ENCODE data around the gene CHD6. TPM values are rescaled to one million over a fixed set of nuclear protein-coding genes. Genes with fewer than 3 reads are reported as not detected.
A peak's percentile ranks its signal among the peaks of the same experiment; 100 is the strongest.

CHD6 gene
- total and polyA plus RNA-seq, 2 of the 13 experiments (the other 11 are each of a cell fraction or from before 2014, with no cell fraction given), result 14.4 to 52.0 TPM

- in situ Hi-C loops (cut with HindIII; ENCODE audit: extremely low pct_ligation_motif_present, low pct_unique_long_range_greater_than_20kb) (no loop called here), intact Hi-C loops (cut with micrococcal nuclease; ENCODE audit: unreplicated experiment) (no loop called here)
- H2AFZ ChIP-seq (ENCODE audit: low read length), result no peak overlapping the region
- no peaks in the 10 kb centered on the region for H3K79me2 ChIP-seq (ENCODE audit: insufficient read depth, low read length)
- H4K20me1 ChIP-seq (ENCODE audit: insufficient read depth, low read length), result no peaks in the 10 kb centered on the region
- no peak overlapping the region for H3K27ac ChIP-seq (ENCODE audit: extremely low read length, insufficient read depth, low read length)
- FAIRE-seq (no peak), DNase-seq (ENCODE audit: low spot score) (no peak), ATAC-seq (no peak)
- H3K4me3 ChIP-seq (replicated peaks in 1 of 3; ENCODE audit: insufficient read depth in 1 of 3, low read depth in 2 of 3, low read length in 3 of 3), result no peak overlapping the region
- H3K36me3 ChIP-seq (replicated peaks in 1 of 2; ENCODE audit: control insufficient read depth in 1 of 2, insufficient read depth in 2 of 2, low read length in 2 of 2), result peaks cover 9 to 54% of the 10 kb centered on the region in 2 experiments
- POLR2A ChIA-PET, result no interaction called here
- no peaks in the 10 kb centered on the region for H3K27me3 ChIP-seq (ENCODE audit: control insufficient read depth in 1 of 2, insufficient read depth in 2 of 2, low read length in 2 of 2)
- CTCF ChIA-PET (ENCODE audit: low intra/inter-chr PET ratio, low total read pairs), result no interaction called here
- no peak overlapping the region for H3K9ac ChIP-seq (ENCODE audit: insufficient read depth, low read depth, low read length)
- no peak overlapping the region for H3K4me2 ChIP-seq (ENCODE audit: low read depth, low read length)
- BruUV-seq (replicated peaks), result no TSS peak
- peaks cover 8% of the 10 kb centered on the region for H3K4me1 ChIP-seq (ENCODE audit: insufficient read depth, low read length)
- TF ChIP-seq RXRA (CRISPR knock-in tag; IDR thresholded peaks at IDR 0.05), result no peak
- TF ChIP-seq HES4 (CRISPR knock-in tag; IDR thresholded peaks at IDR 0.05; ENCODE audit: borderline replicate concordance), result no peak
- TF ChIP-seq RBM22 (optimal IDR thresholded peaks at IDR 0.05; ENCODE audit: low read length), result peak; percentile 44
- H3K9me3 ChIP-seq (ENCODE audit: low read length), result no peaks in the 10 kb centered on the region
These were observed 142.2 kb downstream of the CHD6 start for GRCh38 chr20:41476013-41476441.

- Histone ChIP-seq H3K27me3 (ENCODE audit: control insufficient read depth in 1 of 2, insufficient read depth in 2 of 2, low read length in 2 of 2) (no peaks in the 10 kb centered on the region), H3K27ac (ENCODE audit: extremely low read length, insufficient read depth, low read length) (no peak overlapping the region), H4K20me1 (ENCODE audit: insufficient read depth, low read length) (no peaks in the 10 kb centered on the region), H2AFZ (ENCODE audit: low read length) (no peak overlapping the region), H3K9me3 (ENCODE audit: low read length) (no peaks in the 10 kb centered on the region), H3K4me3 (replicated peaks in 1 of 3; ENCODE audit: insufficient read depth in 1 of 3, low read depth in 2 of 3, low read length in 3 of 3) (no peak overlapping the region), H3K4me1 (ENCODE audit: insufficient read depth, low read length) (peaks cover 8% of the 10 kb centered on the region), H3K4me2 (ENCODE audit: low read depth, low read length) (no peak overlapping the region), H3K9ac (ENCODE audit: insufficient read depth, low read depth, low read length) (no peak overlapping the region), H3K79me2 (ENCODE audit: insufficient read depth, low read length) (no peaks in the 10 kb centered on the region), H3K36me3 (replicated peaks in 1 of 2; ENCODE audit: control insufficient read depth in 1 of 2, insufficient read depth in 2 of 2, low read length in 2 of 2) (peaks cover 12 to 58% of the 10 kb centered on the region in 2 experiments)
- TF ChIP-seq ZNF281 (CRISPR knock-in tag; IDR thresholded peaks at IDR 0.05; ENCODE audit: borderline replicate concordance) (0 out of 2 replicates have a peak, but pooled peaks have one; percentile 24), RCOR2 (CRISPR knock-in tag; IDR thresholded peaks at IDR 0.05) (no peak), ZNF768 (CRISPR knock-in tag; IDR thresholded peaks at IDR 0.05) (no peak), CEBPB (IDR thresholded peaks at IDR 0.05; ENCODE audit: borderline replicate concordance, low read depth, low read length) (peak; percentile 58; the same call in 1 of the 2 replicates), MXI1 (IDR thresholded peaks at IDR 0.05; ENCODE audit: borderline replicate concordance, low read depth, low read length) (no peak)
- no TSS peak for BruUV-seq (replicated peaks)
- no peak for FAIRE-seq
- no peak for DNase-seq (ENCODE audit: low spot score)
- intact Hi-C loops (cut with micrococcal nuclease; ENCODE audit: unreplicated experiment) (no loop called here), in situ Hi-C loops (cut with HindIII; ENCODE audit: extremely low pct_ligation_motif_present, low pct_unique_long_range_greater_than_20kb) (no loop called here)
- ChIA-PET POLR2A (no interaction called here), CTCF (ENCODE audit: low intra/inter-chr PET ratio, low total read pairs) (no interaction called here)
- no peak for ATAC-seq
- WGBS (ENCODE audit: low lambda C conversion rate), result 100% methylated on average over 1 of the region's 1 CpG
These were observed 142.7 kb downstream of the CHD6 start for GRCh38 chr20:41475503-41475902.

All from HepG2 (cell line).